HG03159 (cell line): ENCODE results near the gene SLC34A3.
"Not testable (repeated sequence)": the region's sequence is repeated elsewhere in the genome, so short reads cannot be mapped to it uniquely, and the experiment has no call there.

Source experiments
- ATAC-seq: cut with Tn5 transposase; IDR thresholded peaks from one replicate; pipeline ENCODE4 v1.9.1; 2021; ENCODE audit warnings: mild to moderate bottlenecking, moderate library complexity; ENCODE audit not compliant: unreplicated experiment

SLC34A3 gene

DNA sequence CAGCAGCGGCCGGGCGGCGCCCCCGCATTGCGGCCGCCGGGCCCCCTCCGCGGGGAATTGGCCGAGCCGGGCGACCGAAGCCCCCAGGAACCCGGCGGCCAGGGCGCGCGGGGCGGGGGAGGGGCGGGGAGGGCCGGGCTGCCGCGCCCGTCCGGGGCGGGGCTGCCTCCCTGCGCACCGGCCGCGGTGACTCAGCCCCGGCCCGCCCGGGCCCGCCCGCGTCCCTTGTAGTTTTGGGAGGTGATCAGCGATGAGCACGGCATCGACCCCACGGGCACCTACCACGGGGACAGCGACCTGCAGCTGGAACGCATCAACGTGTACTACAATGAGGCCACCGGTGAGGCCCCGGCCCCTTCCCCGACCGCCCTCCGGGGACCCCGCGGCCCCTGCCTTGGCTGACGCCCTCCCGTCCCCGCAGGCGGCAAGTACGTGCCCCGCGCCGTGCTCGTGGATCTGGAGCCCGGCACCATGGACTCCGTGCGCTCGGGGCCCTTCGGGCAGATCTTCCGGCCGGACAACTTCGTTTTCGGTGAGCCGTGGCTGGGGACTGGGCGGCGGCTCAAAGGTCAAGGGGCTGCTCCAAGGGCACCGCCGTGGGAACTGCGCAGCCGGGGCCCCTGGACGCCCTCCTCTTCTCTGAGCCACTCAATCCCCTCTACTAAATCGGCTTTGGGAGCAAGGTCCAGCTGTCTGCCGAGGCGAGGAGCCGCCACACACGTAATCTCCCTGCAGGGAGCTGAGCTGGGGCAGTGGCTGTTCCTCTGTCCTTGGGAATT, 11.0 kb downstream of the SLC34A3 start:
- ATAC-seq, result peak; percentile 2

DNA sequence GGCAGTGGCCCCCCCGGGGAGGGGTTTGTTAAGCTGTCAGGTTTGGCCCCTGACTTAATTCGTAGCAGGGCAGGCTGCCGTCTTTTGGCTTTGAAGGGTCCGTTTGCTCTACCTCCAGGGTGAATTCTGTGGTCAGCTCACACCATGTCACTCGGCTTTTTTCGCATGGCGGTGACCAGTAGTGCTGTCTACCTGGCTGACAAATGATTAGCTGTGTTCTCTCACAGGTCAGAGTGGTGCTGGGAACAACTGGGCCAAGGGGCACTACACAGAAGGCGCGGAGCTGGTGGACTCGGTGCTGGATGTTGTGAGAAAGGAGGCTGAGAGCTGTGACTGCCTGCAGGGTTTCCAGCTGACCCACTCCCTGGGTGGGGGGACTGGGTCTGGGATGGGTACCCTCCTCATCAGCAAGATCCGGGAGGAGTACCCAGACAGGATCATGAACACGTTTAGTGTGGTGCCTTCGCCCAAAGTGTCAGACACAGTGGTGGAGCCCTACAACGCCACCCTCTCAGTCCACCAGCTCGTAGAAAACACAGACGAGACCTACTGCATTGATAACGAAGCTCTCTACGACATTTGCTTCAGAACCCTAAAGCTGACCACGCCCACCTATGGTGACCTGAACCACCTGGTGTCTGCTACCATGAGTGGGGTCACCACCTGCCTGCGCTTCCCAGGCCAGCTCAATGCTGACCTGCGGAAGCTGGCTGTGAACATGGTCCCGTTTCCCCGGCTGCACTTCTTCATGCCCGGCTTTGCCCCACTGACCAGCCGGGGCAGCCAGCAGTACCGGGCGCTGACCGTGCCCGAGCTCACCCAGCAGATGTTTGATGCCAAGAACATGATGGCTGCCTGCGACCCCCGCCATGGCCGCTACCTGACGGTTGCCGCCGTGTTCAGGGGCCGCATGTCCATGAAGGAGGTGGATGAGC, 11.8 kb downstream of the SLC34A3 start:
- ATAC-seq, result no peak

DNA sequence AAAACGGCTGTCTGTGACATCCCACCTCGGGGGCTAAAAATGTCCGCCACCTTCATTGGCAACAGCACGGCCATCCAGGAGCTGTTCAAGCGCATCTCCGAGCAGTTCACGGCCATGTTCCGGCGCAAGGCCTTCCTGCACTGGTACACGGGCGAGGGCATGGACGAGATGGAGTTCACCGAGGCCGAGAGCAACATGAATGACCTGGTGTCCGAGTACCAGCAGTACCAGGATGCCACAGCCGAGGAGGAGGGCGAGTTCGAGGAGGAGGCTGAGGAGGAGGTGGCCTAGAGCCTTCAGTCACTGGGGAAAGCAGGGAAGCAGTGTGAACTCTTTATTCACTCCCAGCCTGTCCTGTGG, 12.5 kb downstream of the SLC34A3 start:
- ATAC-seq, result not testable (repeated sequence)

DNA sequence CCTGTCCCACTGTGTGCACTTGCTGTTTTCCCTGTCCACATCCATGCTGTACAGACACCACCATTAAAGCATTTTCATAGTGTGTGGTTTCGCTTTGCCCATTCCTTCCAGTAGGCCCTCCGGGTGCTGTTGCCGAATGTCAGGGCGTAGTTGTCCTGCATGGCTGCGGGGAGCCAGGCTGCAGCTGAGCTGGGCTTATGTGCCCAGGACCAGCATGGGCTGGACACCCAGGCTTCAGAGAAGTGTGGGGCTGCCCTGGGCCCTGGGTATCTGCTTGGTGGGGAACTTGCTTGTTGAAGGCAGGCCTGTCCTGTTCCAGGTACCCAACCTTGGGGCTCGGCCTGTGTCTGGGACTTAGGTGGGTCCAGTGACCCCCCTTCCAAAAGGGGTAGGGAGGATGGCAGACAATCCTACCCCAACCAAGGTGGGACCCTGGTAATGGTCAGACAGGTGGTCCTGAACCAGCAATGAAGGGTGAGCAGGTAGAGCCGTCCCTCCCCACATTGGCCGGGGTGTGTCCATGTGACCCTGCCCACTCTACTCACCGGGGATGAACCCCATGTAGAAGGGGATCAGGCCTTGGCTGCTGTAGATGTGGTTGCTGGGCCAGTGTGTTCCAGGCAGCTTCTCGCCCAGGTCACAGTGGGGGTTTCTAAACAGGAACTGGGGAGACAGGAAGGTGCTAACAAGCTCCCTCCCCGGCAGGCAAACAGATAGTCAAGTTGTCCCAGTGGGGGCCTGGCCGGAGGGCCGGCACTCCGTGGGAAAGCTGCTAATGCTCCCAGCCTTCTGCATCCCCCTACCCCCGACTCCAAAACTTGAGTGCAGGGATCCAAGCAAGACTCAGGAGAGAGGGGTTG, 13.2 kb downstream of the SLC34A3 start:
- no peak for ATAC-seq

DNA sequence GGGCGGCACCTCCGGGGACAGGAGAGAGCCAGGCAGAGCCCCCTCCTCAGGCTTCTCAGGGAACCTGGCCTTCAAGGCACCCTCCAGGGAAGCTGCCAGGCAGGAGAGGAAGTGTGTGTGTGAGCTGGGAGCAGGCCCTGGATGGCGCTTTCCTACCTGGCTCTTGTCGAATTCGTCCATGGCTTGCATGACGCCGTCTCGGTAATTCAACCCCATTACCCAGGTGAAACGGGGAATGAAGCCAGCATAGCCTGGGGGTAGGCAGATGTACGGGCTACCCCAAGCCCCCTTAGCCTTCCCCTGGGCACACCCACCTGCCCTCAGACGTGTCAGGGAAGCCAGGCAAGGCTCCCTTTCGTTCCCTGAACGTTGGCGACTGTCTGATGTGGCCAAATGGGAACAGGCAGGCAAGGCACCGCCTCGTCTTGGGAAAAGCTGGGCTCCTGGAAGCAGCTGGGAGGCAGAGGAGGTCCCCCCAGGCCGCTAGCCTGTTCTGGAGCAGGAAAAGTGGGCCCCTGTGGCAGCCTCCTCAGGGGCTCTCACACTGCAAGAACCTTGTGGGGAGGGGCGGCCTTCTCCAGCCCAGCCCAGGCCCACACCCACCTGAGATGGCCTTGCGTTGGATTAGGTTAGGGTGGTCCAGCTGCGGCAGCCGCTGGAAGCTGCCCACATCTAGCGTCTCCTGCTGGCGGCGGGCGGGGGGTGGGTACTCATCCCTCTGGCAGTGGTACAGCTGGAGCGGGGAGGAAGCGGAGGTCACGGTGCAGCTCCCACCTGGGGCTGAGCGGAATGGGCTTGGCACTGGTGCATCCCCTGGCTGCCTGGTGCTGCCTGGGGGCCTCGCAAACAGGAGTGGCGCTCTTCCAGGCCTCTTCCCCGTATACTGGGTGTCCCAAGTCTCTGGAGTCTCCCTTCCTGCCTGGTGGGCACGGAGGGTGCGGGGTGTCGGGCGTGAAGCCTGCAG, 14.1 kb downstream of the SLC34A3 start:
- ATAC-seq, result no peak

DNA sequence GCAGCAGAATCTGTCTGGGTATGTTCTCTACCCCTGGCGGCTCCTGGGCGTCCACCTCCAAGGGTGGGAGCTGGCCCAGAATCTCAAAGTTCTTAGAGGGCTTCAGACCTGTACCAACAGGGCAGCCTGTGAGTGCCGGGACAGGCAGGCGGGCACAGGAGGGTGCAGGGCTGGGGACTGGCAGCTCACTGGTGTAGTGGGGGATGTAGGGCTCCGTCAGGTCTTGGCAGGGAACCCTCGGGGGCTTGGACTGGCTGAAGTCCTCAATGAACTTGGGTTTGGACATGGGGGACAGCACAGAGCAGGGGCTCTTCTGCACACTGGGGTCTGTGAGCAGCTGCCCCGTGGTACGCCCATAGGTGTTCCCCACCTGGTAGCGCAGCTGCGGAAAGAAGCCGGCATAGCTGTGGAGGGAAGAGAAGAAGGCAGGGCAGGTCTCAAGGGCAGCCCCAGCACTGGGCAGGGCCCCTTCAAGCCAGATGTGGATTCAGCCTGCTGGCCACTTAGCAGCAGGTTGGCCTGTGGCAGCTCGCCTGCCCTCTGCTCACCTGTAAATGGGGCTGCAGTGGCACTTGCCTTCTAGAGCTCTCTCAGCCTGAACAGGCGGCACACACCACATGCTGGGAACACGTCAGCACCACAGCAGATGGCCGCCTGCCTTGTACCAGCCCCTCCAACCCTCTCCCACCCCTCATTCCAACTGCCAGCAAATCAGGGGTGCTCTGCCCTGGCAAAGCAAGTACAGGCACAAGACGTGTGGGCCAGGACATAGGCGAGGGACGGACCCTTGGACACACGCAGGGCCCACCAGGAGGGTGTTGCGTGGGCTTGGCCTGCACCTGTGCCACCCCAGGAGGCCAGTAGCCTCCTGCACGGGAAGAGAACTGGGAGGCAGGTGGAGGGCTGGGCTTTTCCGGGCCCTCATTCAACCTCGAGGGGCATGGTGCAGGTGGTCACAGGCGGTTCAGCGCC, 15.0 kb downstream of the SLC34A3 start:
- no peak for ATAC-seq

DNA sequence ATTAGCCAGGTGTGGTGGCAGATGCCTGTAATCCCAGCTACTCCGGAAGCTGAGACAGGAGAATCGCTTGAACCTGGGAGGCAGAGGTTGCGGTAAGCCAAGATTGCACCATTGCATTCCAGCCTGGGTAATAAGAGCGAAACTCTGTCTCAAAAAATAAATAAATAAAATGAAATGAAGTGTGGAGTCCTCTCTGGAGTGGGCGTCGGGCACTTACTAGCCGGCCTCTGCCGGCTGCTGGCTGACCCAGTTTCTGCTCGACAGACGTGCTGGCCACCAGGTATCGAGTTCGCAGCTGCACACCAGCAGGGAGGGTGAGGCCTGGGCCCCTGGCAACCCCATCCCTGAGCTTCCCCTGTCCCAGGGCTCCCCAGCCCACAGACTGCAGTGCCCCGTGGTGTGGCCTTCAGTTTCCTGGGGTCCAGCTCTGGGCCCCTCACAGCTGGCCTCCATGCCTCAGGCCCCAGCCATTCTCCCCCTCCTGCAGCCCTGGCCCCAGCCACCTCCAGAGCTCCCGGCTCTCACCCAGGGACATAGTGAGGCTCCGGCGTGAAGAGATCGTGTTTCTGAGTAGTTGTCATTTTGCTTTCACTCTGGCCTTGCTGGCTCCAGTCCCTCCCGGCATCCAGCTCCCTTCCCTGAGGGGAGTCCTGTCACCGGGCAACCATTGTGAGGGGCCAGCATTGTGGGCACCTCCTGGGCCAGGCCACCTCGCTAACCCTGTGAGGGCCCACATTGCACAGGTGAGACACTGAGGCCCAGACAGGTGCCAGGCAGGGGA, 16.6 kb downstream of the SLC34A3 start:
- no peak for ATAC-seq

DNA sequence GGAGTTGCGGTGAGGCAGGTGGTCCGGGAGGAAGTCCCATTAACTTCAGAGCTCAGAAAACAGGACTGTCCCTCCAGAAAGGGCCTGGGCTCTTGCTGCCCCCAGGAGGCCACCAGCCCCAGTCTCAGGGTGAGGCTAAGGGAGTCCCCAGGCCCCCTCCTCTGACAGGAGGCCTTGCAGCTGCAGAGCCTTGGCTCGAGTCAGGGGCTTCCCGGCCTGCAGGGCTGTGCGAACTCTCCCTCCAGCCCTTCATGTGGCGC, 17.1 kb downstream of the SLC34A3 start:
- ATAC-seq, result no peak

DNA sequence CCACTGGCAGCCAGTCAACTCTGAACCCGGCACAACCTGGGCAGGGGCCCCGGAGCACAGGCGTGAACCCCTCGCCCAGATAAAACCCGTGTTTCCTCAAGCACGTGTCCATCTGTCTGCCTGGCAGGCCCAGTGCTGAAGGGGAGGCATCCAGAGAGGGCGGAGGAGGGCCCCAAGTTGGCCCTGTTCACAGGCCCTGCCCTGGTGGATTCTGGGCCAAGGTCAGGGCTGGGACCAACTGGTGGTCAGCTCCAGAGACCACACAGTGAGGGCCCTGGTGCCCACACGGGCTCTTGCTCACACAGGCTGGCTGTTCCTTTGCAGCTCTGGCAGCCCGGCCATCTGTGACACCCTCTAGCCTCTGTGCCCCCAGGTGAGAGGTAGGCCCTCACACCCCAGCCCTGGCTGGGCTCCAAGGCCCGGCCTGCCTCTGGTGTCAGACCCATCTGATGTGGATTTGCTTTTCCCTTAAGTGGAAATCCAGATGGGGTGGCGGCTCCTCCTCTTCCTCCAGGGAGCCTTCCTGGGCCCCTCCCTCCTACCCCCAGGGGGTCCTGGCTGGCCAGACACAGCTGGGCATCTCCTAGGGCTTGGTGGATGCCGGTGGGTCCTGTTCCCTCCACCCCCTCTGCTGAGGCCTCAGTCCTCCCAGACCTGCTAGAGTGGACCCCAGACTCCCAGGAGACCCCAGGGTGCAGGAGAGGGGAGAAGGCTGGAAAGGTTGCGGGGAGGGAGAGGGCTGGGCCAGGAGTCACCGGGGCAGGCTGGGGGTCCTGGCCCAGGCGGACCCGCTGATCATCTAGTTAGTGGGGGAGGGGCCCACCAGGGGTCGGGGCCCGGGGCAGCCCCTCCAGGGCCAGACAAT, 19.9 kb downstream of the SLC34A3 start:
- ATAC-seq, result no peak

DNA sequence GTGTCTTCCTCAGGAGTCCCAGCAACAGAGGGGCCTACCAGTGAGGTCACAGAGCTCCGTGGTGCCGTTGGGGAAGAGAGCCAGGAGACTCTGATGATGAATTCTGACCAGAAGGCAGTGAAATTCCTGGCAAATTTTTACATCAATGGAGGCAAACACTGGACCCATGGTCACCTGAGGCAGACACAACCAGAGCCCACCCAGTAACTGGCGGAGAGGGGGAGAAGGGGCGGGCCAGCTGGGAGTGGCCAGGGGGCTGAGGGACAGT, 20.4 kb downstream of the SLC34A3 start, which contains the start of gene STPG3:
STPG3 (plus strand) TSS at position 93 of the 268 bp plus-strand sequence; CDS start at position 94, 1 bp downstream.
- ATAC-seq, result no peak

DNA sequence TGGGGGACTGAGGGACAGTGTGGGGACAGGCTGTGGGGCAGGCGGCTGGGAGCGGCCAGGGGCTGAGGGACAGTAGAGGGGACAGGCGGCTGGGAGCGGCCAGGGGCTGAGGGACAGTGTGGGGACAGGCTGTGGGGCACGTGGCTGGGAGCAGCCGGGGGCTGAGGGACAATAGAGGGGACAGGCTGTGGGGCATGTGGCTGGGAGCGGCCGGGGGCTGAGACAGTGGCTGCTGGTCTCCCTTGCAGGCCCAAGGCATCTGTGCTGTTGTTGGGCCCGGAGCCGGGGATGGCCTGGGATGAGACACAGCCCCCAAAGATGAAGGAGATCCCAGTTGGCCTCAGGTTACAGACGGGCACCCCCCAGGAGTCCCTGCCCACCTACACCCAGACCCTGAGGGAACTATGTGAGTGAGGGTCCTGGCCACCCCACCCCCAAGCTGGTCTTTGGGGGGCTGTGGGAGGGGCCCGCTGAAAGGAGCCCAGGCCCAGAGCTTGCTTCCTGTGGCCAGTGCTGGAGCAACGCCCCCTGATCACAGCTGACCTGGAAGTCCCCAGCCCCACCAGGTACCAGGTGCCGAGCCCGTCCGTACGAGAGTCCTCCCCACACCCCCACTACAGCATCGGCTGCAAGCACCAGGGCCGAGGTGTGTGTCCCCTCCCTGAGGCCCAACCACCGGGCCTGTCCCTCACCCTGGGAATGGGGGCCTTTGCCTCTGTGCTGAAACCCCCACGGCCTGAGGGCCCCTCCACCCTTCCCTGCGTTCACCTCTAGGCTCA, 21.0 kb downstream of the SLC34A3 start:
- no peak for ATAC-seq

DNA sequence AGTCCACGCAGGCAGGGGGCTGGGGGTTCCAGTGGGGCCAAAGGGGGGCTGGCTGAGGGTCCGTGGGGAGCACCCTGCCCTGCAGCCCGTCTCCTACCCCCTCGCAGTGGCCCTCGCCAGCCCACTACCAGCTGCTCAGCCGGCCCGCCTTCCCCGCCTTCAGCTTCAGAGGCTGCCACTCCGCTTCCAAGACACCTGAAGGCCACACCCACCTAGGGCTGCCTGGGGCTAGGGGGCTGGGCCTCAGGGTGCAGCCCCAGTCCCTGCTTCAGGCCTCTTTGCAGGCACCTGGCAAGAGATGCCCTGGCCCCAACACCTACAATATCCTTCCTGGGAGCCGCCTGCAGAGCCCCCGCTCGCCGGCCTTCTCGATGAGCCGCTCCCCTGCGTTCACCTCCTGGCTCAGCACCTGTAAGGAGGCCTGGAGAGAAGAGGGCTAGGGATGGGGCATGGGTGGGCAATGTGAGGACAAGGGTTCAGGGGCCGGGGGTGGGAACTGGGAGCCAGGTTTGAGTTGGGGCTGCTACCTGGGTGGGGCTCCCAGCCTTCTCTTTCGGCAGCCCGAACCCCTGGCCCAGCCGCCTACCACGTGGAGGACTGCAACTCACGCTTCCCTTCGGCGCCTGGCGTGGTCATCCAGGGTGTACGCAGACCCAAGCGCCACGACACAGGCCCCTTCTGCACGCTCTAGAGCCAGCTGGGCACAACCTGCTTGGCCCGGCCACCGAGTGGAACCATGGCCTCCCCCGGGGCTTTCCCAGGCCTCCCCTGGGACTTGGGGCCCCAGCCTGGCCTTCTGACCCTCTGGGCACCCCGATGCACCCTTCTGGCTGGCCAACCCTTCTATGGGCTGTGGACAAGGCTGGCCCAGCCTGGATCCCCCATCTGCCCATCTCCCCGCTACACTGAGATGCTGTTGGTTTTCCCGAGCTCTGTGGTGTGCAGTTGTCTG, 22.1 kb downstream of the SLC34A3 start:
- no peak for ATAC-seq

DNA sequence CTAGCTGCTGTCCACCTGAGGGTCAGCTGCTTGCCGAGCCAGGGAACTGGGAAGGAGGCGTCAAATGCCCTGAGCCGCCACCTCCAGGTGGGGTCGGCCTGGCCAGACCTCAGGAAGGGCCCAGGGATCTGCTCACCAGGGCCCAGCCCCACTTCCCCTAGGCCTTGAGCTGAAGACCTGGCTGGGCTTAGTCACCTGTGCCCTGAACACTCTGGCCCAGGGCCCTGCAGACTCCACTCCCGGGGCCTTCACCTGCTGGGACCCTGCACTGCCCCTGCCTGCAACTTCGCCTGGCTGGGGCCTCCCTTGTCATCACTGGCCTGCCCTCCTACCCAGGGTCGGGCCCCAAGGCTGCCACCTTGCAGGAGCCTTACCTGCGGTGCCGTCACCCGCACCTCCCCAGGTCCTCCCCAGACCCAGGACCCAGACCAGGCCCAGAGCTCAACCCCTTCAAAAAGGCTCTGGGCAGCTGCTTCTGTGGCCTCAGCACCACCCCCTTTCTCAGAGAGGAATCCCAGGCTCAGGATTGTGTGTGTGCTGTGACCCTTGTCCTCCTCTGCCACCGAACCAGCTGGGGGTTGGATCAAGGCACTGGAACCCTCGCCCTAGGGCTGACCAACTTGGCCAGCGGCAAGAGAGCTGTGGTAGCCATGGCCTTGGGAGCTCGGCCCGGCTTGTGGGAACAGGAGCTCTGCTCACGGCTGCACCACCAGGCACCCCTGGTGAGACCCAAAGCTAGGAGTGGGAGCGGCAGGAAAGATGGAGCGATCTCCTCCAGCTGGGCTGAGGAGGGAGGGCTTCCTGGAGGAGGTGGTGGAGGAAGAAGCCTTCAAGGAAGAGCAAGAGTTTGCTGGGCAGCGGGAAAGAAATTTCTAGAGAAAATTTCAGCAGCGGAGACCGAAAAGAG, 23.3 kb downstream of the SLC34A3 start:
- ATAC-seq, result no peak

DNA sequence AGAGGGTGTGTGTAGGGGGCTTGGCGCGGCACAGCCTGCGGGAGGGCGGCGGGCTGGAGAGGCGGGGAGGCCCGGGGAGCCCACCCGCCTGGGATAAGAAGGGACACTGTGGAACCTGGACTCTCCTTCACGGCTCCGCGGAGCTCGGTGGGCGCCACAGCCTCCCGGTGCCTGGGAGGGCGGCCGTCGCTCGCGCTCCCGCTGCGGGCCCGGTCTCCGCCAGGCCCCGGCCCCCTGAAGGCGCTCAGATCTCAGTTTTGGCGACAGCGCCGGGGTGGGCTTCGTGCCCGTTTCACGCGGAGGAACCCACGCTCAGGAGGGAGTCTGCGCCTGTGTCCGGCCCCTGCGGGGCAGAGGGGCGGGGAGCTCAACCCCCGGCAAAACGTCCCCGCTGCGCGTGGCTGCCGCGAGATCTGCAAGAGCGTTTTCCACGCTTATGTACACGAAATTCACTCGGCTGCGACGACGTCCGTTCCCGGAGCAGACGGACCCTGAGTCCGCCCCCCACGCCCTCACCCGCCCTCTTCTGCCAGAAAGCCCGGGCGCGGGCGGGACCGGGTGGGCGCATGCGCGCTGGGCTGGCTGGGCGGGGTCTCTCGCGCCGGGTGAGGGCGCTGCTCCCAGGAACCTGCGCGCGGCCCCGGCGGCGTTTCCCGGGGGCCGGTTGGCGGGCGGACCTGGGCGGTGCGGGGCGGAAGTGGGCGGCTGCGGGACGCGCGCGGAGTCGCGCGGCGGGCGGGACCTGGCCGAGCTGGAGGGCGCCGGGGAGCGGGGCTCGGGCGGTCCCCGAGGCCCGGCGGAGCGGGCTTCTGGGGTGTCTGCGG, 24.1 kb downstream of the SLC34A3 start, which contains the start of gene NELFB:
NELFB (plus strand) TSS at position 704 of the 824 bp plus-strand sequence.
- ATAC-seq, result peak; percentile 79
